T47D (cell line): Measurements from ENCODE around the gene SF3B6.
"Not testable (repeated sequence)": the region's sequence is repeated elsewhere in the genome, so short reads cannot be mapped to it uniquely, and the experiment has no call there.

Experiments used
- DNase-seq, 2 experiments: peaks; one replicate each; pipeline versions ENCODE4 v3.0.0 to v3.0.0-alpha.2; 2011 to 2012; ENCODE audit warnings: low read depth in 1 of 2, low spot score in 1 of 2
- JUND ChIP-seq: IDR thresholded peaks from 2 replicates; pipeline ENCODE4 v1.6.1; 2012; ENCODE audit warnings: low read depth
- in situ Hi-C: cut with HindIII; loops from 2 replicates; pipeline ENCODE4 v1.10.0; 2016; ENCODE audit warnings: low sequenced_read_pairs, low pct_unique_long_range_greater_than_20kb

SF3B6 gene

DNA sequence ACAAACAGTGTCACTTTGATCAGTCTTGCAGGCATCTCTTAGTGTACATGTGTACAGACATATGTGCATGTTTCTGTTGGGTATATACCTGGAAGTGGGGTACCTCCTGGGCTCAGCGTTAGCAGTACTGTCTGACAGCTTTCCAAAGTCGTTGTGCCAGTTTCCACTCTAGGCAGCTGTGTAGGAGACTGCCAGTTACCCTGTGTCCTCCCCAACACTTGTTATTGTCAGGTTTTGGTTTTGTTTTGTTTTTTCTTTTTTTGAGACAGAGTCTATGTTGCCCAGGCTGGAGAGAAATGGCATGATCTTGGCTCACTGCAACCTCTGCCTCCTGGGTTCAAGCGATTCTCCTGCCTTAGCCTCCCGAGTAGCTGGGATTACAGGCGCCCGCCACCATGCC is 20.4 kb downstream of the SF3B6 start:
- no peak for TF ChIP-seq JUND
- in situ Hi-C loops = no loop called here
- DNase-seq = no peak

DNA sequence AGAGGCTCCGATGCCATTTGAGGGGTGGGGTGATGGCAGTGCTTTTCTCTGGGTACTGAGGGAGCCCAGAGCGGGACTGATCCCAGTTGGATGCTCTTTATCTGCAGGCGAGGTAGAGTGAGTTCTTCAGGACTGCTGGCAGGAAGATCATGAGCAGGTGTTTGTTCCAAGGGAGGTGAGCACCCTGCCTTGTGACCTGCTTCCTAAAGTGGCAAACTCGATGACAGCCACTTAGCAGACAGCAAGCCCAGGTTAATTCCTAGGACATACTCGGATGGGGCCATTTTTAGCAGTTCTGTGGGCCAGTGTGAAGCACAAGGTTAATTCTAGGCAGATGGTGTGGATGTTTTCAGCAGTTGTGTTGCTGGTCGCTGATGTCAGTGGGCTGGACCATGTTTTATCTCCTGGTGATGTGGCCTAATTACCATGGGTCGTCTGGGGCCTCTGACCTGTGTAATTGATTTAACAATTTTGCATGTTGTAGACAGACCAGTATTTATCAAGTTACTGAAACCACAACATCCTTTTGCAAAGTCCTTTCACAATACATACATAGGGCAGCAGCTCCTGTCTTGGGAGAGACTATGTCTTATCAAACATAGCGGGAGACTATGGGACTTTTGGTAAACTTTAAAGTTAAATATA is 21.6 kb downstream of the SF3B6 start:
- no peak for DNase-seq
- in situ Hi-C loops = no loop called here
- TF ChIP-seq JUND = no peak

DNA sequence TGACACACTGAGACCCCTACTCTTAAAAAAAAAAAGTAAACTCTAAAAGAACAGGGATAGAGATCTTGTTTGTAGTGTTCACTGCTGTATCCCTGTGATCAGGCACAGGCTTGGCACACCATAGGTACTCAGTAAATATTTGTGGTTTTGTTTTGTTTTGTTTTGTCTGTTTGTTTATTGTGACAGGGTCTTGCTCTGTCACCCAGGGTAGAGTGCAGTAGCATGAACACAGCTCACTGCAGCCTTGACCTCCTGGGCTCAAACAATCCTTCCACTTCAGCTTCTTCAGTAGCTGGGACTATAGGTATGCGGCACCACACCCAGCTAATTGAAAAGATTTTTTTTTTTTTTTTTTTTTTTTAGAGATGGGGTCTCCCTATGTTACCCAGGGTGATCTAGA is 23.2 kb downstream of the SF3B6 start:
- in situ Hi-C loops = no loop called here
- no peak for TF ChIP-seq JUND
- DNase-seq = peak in 1 of 2 experiments; percentile 45

DNA sequence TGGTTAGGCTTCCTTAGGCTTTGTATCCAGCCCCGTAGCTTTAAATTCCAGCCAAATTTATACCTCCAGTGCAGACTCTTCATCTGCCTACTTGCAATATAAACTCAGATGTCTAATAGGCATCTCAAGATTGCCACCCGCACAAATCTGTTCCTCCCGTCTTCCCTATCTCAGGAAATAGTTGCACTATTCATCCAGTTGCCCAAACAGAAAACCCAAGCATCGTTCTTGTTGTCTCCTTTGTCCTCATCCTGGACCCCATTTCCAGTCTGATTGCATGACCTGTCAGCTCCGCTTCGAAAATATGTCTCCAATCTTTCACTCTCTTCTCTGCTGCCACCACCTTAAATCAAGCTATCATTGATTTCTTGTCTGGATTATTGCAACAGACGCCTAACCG is 24.3 kb downstream of the SF3B6 start:
- no peak for TF ChIP-seq JUND
- no peak for DNase-seq
- in situ Hi-C loops = no loop called here

DNA sequence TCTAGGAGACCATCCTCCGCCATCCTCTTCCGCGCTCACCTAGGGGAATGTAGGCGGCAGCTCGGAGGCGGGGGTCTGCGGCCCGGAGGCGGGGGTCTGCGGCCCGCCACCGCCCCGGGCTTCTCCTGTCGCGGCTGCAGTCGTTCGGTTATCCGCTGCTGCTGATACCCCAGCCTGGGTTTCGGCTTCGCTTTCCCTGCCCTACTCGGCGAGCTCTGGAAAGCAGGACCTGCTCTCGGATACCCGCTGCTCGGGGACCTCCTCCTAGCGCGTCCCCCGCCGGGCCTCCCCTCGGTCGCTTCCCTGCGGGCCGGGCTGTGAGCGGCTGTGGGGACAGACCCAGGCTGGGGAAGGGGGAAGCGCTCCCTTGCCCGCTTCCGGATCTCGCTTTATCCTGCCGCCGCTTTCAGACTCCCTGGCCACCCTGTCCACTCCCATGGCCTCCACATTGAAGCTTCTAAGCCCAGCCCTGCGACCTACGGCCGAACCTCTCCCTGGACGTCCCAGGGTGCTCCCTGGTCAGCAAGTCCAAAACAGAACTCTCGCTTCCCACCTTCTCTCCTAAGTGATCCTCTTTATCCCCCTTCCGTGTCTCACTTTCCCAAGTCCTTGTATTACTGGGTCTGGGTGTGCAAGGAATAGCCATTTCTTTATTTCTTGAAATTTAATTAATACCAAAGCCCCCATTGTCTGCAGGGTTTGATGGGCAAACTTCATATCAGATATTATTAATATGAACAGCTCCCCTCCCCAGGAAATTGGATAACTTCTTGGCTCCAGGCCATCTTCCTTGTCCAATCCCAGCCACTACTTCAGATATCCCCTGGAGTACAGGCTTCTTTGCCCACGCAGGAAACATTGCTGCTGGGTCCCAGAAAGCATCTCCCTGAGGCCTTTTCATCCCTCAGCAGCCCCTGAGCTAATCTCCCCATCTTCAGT is 25.8 kb downstream of the SF3B6 start:
- in situ Hi-C loops = no loop called here
- no peak for TF ChIP-seq JUND
- no peak for DNase-seq

DNA sequence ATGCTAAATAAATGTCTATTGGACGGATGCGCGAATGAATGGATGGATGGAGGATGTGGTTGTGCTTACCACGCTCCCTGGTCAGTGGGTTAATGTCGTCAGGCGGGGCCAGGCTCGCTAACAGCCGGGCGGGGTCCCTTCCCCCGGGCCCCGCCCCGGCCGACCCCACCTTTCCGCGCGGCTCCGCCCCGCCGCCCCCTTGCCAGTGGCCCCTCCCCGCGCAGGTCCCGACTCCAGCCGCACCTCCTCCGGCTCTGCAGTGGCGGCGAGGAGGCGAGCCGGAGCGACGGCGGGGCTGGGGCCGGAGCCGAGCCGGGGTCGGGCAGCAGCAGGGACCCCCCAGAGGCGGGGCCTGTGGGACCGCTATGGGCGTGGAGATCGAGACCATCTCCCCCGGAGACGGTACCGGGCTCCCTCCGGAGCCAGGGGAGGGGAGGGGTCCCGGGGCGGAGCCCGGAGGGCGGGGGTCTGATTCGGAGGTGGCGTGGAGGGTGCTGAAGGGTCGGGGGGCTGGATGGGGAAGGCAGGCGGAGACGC is 26.6 kb downstream of the SF3B6 start, which contains the start of gene FKBP1B:
FKBP1B (plus strand) TSS at position 257 of the 537 bp plus-strand sequence; CDS start at position 366, 109 bp downstream.
- no peak for TF ChIP-seq JUND
- in situ Hi-C loops = no loop called here
- DNase-seq = no peak

DNA sequence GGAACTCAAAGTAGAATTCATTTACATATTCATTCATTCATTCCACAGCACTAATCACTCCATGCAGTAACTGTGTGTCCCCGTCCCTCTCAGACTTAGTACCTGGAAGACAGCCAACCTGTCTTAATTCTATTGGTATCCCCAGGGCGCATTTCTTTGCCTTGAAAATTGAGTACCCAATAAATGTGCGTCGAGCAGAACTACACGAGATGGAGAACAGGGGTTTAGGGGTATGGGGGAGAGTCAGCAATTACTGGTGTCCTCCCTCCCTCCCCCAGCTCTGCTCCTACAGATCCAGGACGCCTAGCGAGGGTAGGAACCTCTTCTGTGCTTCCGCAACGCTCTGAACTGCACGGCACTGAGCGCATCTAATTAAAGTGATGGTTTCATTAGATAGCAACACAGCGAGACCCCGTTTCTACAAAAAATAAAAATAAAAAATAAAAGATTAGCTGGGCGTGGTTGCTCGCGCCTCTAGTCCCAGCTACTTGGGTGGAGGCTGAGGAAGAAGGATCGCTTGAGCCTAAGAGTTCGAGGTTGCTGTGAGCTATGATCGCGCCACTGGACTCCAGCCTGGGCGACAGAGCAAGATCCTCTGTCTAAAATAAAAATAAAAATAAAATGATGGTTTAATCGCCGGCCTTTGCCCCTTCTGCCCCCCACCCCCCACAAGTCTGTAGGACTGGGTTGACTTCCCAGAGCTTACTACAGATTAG is 27.2 kb downstream of the SF3B6 start:
- in situ Hi-C loops = no loop called here
- TF ChIP-seq JUND = no peak
- no peak for DNase-seq

DNA sequence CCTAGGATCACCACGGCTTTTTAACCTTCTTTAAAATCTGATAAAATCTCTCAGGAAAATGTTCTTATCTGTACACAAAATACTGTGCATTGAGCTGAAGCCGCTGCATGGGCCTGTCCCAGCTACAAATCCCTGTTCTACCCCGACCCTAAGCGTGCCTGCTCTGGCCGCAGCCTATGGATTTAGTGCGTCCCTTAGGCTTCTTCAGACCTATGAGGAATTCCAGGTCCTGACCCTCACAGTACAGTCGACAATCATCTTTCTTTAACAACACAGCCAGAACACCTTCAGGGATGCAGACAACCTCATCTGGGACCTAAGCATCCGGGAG is 28.5 kb downstream of the SF3B6 start:
- no peak for TF ChIP-seq JUND
- in situ Hi-C loops = no loop called here

DNA sequence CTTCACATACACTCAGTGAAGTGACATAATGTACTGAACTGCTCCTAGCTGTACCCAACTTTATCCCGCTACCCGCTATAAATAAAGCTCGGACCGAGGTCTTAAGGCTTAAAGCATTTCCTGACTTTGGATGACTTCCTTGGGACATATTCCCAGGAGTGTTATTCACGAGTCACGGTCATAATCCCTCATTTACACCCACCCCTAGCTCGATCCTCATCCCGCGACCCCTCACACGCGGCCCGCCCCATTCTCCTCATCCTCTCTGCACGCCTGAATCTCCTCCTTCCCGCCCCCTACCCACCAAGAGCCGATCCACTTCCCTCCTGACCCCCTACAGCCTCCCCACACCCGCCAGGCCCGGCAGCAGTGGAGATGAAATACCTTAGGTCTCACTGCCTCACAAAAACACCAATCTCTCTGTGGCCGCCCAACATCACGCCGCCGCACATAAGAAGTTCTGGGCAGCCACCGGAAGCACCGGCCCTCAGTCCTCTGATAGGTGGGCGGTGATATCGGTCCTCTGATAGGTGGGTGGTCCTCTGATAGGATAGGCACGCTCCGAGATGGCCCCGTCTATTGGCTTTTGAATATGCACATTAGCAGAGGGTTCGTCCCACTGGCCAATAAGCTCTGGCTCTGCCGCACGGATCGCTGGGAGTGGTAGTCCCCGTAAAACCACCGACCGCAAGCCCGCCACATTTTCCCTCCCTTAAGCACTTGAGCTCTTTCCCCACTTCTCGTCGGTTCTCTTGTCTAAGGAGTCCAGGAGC is 29.0 kb downstream of the SF3B6 start, which contains the start of gene WDCP:
WDCP (minus strand) TSS at position 462 of the 773 bp plus-strand sequence. CDS start 7,897 bp downstream, outside the sequence.
- peak; percentile 52 to 96 for DNase-seq
- TF ChIP-seq JUND = no peak
- in situ Hi-C loops = no loop called here

More for the DNA sequence above, 28.5 kb downstream of the SF3B6 start:
- DNase-seq = peak in 1 of 2 experiments; percentile 30

DNA sequence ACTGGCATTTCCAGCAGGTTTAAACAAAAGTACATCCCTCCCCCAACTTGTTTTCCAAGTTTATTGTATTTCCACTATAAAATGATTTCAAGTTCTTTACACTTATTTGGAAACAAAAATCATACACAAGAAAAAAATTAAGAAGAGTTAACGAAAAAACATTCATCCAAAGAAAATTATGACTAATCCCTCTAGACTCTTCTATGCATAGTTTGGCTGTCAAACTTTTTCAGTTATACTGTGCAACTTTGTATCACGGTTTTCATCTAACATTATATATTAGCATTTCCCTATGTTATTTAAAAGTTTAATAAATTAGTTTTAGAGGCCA is 29.6 kb downstream of the SF3B6 start:
- in situ Hi-C loops = no loop called here
- TF ChIP-seq JUND = no peak

DNA sequence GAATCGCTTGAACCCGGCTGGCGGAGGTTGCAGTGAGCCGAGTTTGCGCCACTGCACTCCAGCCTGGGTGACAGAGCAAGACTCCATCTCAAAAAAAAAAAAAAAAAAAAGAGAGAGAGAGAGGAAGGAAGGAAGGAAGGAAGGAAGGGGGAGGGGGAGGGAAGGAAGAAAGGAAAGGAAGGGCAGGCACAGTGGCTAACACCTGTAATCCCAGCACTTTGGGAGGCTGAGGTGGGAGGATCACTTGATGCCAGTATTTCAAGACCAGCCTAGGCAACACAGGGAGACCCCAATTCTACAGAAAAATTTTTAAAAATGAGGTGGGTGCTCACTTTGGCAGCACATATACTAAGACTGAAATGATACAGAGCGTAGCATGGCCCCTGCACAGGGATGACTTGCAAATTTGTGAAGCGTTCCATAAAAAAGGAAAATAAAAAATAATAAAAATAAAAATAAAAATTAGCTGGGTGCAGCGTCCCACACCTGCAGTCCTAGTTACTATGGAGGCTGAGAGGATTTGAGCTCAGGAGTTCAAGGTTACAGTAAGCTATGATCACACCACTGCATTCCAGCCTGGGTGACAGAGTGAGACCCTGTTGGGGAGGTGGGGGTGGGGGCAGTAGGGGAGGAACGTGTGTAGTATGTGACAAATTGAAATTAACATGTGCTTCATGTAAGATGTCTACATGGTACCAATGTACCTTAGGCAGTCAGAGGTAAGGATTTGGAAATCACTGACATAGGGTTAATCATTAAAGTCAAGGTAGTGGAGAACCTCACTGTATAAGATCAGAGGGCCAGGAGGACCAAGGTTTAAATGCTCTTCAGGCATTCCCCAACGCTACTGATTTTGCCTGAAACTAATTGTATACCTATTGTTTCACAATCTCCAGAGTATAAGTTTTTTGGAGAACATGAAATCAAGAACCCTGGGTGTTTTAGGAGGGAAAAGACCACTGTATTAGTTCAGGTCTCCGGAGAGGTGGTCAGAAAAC is 30.3 kb downstream of the SF3B6 start:
- in situ Hi-C loops = no loop called here
- no peak for DNase-seq
- no peak for TF ChIP-seq JUND

More for the DNA sequence above, 29.6 kb downstream of the SF3B6 start:
- no peak for DNase-seq

DNA sequence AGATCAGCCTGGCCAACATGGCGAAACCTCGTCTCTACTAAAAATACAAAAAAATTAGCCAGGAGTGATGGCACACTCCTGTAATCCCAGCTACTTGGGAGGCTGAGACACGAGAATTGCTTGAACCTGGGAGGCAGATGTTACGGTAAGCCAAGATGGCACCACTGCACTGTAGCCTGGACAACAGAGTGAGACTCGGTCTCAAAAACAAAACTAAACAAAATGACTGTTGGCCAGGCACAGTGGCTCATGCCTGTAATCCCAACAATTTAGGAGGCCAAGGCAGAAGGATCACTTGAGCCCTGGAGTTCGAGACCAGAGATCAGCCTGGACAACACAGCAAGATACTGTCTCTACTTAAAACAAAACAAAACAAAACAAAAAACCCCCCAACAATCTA is 33.0 kb downstream of the SF3B6 start:
- DNase-seq, in situ Hi-C loops: not testable (repeated sequence)
